Ammon's horn (tissue), 1 donor: Measurements from ENCODE around the gene CDK12.

Experiments used
- DNase-seq: peaks from one replicate; pipeline ENCODE4 v3.0.0-alpha.2; 2016; ENCODE audit warnings: low spot score

Gene CDK12

DNA sequence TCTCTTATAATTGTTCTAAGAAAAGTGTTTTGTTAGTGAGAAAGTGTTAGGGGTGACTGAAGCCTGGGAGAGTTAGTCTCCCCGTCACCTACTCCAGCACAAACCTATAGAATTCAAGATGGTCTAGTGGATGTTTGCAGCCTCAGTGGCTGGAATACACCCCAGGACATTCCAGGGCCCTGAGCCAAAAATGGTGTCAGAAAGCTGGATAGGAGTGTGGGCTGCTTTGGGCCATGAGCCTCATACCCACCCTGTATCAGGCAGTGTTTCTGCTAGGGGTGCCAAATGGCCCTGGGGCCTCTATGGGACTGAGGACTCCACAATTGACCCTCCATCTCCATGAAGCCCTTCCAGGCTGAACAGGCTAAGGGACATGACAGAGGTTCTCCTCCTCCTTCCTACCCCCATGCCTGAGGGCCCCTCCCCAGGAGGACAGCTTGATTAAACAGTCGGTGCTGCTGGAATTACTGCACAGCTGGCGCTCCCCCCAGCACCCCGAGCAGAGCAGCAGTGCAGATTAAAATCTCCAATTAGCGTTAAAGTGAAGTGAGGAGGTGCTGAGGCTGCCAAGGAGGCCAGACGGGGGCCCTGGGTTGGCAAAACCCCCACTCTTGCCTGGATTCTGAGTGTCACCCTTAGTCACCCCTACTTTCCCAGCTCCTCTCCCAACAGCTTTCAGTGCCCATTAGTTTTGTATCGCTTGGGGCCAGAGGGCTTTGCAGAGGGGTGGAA, 87.4 kb downstream of the CDK12 start:
- no peak for DNase-seq

DNA sequence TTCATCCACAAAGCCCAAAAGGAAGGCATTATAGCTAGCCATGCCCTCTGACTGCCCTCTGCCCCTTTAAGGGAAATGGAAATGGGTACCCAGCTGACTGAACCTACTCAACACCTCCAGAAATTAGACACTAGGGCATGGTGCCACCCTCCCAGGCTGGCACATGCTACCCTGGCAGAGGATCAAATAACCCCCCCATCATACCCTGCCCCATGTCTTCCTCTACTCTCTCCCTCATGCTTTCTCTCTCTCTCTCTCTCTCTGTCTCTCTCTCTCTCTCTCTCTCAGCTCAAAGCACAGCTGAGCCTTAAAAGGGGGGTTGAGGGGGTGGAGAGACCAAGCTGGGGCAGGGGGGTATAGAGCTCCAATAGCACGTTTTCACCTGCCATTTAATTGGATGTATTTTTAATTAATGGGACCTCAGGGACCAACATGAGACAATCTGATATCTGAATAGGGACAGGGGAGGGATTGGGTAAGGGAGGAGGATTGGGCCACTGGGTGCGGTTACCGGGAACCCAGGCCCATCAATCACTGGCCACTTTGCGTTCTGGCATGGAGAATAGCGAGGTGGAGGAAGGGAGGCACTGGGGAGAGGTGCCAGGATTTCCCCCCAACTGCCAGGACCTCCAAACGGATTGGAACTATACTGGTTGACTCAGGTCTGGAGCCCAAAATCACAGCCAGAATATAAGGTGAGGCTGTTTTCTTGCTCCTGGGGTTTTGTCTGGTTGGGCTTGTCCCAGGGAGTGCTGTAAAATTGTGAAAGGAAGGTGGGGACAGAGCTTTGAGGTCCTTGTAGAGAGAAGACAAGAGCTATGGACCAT, 88.7 kb downstream of the CDK12 start:
- no peak for DNase-seq

DNA sequence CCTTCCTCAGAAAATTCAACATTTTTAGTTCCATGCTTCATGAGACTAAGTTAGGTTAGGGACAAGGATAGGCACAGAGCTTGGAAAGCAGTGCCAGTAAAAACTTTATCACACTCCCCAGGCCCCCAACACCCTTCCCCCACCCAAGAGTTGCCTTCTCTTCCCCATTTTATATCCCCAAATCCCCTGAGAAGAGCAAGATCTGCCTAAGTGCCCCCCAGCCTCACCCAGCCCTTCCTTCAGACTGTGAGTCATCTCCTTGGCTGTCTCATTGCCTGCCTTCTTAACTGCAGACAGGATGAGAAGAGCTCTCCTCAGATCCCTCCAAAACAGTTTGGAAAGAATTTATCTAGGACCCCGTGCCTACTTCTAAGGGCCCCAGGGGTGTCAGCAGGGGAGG, 90.6 kb downstream of the CDK12 start:
- DNase-seq, result no peak

DNA sequence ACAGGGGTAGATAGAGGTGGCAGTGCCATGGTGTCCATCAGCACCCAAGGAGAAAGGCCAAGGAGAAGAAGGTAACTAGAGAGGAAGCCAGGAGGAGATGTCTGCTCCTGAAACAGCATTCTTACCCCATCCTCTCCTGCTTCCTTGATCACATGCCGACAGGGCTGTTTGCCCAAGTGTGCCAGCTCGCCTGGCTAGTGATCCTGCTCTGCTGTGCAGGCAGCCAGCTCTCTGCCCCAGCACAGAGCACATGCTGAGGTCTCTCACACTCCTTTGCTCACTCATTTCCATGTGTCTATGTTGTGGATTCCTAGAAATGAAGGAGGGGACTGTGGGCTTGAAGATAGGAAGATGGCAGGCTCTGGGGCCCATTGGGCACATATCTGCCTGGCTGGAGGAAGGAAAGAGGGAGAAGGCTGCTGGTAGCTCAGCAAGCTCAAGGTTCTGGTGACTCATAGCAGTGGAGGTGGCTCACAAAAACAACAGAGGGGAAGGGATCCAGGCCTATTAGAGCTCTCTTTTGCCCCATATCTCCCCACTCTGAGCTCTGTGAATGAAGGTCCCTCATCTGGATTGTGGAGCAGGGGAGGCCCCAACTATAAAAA, 92.2 kb downstream of the CDK12 start:
- DNase-seq, result peak; percentile 36

DNA sequence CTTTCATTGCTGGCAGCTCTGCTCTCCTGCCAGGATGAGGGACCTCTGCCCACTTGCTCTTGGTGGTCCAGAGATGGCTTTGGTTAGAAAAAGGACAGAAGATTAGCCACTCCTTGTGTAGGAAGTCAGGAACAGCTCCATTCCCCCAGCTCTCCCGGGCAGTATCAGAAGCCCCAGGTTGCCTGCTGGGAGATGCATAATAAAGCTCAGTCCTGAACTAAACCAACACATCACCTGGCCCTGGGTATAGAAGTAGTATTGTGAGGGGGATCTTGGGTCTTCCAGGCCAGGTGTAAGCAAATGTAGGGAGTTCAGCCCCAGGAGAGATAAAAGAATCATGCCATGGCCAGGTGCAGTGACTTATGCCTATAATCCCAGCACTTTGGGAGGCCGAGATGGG, 94.1 kb downstream of the CDK12 start:
- DNase-seq, result no peak

DNA sequence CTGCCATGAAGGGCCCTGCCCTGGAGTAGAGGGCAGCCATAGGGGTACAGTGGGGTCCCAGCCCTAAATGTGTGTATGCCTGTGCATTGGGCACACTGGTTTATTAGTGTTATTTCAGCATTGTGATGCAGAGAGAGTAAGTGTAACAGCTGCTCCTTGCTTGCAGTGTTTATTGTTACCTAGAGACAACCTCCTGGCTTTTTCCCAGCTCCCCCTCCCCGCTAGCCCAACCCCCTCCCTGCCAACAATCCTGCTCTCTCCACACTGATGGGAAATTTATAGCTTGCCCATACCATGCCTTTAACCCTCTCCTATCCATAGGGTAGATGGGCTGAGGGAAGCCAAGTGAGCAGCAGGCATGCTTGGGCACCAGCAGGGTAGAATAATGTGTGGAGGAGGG, 95.1 kb downstream of the CDK12 start:
- DNase-seq, result no peak

DNA sequence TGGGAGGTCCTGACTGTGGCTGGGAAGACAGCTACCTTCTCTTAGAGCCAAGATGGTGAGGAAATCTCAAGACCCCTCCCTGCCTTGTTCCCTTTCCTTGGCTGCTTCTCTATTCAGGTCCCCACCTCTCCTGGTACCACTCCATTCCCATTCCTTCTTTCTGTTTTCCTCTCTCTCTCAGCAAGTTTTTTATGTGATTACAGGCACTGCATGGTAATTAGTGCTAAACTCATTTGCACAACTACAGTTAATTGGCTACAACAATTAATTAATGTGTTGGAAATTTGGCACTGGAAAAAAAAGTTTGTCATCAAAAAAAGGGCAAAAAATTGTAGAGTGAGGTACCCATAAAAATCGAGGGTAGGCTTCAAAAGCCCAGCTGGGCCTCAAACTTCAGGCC, 101.1 kb downstream of the CDK12 start:
- DNase-seq, result no peak

DNA sequence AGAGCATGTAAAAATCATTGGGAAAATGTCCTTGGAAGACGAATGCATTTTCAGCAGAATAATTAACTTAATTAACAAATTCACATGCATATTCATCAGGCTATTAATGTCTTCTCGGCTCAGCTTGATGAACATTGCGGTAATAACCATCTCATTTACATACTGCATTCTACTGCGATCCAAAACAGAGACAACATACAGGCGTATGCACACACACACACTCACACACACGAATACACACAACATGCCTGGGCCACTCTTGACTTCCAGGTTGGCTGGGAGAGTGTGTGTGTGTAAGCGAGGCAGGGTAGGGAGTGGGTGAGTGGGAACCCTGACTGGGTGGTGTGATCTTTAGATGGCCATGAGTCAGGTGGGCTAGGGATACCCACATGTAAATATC, 101.7 kb downstream of the CDK12 start:
- DNase-seq, result no peak

DNA sequence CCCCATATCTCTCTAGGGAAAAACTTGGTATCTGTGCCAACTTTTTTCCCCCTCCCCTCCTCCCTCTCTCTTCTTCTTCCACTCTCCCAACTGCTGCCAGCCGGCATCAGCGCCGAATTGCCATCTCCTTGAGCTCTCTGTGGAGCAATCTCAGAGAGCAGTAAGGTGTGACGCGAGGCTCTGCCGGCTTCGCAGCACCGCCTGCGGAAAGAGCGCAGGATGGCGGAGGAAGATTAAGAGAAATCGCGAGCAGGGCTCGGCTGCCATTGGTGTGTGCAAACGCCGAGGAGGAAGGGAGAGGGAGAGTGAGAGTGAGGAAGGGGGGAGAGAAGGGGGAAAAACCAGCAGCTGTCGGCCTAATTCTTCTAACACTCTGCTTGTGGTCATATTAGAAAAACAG, 102.2 kb downstream of the CDK12 start:
- peak; percentile 39 for DNase-seq

DNA sequence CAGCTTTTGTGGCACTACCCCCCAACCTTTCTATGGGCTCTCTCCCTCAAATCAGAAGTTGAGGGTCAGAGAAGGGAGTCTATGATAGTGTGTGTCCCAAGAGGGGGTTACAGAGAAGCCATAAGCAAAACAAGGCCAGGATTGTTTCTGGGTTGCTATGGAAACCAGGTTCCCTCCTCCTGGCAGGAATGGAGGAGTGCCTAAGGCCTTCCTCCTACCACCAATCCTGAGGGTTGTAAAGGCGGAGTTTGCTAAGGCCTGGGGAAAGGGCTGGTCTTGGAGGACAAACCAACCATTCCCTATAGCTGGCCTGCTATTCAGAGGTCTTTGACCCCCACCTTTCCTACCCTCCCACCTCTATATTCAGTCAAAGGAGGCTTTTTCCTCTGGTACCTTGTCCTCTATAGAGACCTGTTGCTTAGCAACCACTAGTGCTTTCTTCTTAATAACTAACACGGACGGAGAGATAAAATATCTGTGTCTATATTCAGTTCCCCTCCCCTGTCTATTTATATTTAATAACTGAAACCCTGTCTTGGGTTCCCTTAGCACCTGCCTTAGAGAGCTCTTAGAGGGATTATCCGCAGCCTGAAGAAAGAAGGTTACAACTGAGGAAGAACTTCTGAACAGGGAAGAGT, 103.0 kb downstream of the CDK12 start:
- no peak for DNase-seq

DNA sequence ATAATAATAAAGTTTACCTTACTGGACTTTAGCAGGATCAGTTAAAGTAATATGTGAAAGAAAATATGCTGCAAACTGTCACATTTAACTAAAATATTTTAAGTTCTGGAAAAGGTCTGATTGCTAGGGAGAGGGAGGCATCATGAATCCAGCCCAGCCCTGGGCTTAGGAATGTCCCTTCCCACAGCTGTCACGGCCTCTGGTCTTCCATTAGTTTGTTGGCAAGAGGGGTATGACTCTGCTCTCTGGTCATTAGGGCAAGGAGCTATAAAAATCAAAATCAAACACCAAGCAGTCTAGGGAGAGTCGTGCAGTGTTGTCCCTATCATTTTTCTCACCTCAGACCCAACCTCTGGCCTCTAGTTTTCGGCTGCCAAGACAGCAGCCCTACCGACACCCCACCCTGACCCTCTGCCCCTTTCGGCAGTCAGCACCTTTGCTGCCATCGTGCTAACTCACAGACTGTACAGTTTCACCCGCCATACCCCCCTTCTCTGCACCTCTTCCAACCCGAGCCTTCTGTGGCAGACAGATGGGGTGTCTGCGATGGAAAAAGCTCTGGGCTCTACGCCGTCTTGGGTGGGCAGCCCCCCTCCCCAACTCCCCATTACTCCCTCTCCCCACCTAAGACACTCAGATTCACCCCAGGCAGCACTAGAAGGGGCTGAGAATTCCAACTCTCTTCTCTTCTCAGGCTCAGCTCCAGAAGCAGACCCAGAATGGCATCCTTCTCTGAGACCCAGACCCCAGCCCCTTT, 105.0 kb downstream of the CDK12 start:
- no peak for DNase-seq

DNA sequence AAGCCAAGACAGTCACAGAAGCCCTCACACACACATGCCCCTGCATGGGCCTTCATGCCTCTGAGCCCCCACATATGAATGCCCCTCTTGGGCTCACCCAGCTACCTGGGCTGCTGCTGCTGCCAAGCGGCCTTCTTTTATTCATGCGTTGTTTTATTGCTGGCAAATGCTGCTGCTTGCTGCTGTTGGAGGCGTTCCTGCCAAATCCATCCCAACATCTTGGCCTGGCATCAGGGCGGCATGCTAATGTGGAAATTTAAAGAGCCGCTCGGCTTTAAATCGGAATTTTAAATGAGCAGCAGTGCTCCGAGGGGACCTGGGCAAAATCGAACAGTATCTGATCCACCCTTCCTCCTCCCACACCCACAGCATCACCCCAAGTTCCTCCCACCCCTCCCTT, 107.4 kb downstream of the CDK12 start:
- peak; percentile 42 for DNase-seq

DNA sequence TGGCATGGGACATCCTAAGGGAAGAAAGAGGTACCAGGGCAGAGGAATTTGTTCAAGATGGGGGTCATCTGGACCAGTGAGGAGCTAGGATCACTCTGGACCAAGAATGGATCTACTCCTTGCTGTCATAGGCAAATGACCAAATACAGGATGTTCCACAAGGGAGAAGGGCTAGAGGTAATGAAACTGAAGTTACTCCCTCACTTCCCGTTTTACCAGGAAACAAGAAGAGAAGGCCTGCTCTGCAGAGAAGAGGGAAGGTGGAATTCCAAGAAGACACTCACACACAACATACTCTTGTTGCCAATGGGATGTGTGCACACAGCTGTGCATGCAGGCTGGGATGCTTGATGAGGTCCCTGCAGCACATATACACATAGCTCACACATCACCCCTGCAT, 107.8 kb downstream of the CDK12 start:
- DNase-seq, result peak; percentile 27

DNA sequence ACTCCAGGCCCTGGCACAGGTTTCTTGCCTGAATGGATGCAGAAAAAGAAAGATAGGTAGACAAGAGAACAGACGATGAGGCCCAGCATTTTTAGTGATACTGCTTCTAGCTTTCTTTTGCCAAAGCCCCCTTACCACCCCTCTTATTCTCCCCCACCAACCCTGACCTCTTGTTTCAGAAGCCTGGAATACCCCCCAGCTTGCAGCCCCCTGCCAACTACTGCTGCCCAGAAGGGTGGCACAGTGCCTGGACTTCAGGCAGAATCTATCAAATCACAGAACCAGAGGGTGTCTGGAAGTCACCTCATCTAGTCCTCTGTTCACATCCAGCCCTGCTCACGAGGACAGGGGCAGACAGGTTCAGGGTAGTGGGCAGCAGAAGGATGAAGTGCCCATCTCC, 110.8 kb downstream of the CDK12 start:
- DNase-seq, result no peak

DNA sequence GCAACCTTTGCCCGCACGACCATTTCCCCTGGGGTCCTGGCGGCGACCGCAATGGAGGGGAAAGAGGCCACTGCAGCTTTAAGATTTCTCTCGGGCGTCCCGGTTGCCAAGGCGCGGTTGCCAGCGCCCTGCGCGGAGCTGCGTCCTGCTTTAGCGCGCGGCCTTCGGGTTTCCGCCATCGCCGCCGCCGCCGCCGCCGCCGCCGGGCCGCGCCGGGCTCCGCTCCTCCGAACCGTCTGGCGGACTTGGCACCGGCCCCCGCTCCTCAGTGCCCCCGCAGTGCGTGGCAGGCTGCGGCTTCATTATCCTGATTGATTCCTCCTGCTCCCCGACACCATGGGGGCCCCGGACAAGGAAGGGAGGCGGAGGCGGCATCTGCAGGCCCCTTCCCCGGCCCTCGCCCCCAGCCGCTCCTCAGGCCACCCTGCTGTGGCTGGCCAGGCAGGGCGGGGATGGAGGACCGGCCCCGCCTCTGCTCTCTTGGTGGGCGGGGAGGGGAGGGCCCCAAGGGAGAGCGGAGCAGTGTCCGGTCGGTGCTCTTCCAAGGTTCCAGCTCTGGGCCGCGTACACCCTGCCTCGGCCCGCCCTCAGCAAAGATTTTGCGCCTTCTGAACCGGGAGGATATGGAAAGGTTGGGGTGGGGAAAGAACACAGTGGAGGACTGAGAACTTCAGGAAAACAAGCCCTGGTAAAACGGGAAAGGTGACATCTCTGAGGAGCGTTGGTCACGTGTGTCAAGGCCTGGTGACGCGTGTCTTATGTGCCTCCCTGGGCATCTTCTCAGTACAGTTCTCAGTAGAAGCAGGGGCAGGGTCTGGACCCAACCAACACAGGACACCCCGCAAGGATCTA, 112.4 kb downstream of the CDK12 start:
- peak; percentile 54 for DNase-seq

DNA sequence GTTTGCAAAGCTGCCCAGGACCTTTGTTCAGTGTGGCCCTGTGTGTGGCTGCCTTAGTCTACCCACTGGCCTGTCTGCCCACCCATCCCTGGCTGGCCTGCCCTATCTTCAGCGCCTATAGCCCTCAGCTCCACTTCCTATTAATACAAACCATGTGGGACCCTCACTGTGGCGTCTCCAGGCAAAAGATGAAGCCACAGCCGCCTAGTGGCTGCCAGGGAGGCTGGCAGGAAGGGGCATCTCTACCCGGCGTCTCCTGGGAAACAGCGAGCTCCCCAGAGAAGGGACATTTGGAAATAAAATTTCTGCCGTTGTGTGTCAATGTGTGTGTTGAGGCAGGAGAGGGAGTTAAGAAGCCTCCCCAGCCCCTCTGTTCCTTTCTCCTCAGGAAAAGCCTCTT, 114.9 kb downstream of the CDK12 start:
- DNase-seq, result peak; percentile 58

DNA sequence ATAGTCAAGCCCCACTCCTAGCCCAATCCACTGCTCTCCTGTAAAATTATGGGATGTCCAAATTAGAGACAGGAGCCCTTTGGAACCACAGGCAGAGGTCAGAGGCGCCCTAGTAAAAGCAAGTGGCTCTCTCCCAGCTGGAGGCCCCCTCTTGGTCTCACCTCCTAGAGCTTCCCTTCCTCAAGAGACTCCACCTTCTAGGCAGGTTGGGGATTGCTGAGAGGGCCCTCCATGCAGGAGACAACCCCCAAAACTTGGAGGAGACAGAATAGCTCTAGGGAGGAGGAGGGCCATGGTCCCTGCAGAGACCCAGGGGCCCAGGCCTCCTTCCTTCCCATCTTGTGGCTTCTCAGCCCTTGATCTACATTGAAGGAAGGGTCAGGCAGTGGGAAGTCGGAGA, 117.0 kb downstream of the CDK12 start:
- no peak for DNase-seq

DNA sequence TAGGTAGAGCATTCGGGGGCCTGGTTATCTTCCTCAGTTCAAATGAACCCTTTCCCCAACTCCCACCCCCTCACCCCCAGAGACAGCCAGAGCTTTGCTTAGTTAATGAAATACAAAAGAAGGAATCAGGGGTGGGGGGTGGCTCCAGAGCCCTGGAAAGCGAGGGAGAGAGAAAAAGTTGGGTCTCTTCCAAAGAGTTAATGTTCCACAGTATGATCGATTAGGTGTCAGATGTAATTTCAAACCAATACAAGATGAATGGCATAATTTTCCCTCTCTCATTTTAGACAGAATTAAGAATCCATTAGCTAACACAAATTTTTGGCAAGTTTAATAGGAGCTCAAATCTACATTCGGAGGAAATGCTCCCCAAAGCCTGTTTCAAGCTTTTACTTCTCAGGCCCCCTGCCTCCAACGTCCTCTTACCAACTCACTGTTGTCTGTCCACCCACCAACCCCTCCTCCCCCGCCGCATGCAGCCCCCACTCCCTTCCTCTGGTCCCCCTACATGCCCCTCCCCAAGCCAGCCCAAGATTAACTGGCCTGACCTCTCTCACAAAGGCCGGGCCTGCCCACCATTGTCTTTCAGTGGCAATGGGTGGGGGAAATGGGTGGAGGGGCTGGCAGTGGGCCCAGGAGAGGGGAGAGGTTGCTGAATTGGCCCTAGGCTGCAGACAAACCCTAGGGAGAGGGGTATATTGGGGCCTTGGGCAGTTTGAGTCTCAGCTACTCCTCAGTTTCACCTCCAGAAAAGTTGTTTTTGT, 118.2 kb downstream of the CDK12 start:
- DNase-seq, result no peak

DNA sequence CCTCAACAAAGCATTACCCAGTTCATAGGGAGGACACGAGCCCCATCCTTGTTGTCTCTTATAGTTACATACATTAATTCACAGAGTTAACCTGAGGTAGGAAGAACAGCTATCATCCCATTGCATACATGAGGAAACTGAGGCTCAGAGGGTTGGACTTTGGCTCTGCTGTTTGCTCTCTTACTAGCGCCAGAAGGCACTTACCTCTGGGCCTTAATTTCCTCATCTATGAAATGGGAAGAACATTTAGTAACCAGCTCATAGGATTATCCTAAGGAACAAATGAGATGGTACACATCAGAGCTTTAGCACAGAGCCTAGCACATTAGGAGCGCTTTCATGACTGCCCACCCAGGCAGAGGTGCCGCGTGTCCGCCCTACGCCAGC, 118.8 kb downstream of the CDK12 start:
- DNase-seq, result no peak

DNA sequence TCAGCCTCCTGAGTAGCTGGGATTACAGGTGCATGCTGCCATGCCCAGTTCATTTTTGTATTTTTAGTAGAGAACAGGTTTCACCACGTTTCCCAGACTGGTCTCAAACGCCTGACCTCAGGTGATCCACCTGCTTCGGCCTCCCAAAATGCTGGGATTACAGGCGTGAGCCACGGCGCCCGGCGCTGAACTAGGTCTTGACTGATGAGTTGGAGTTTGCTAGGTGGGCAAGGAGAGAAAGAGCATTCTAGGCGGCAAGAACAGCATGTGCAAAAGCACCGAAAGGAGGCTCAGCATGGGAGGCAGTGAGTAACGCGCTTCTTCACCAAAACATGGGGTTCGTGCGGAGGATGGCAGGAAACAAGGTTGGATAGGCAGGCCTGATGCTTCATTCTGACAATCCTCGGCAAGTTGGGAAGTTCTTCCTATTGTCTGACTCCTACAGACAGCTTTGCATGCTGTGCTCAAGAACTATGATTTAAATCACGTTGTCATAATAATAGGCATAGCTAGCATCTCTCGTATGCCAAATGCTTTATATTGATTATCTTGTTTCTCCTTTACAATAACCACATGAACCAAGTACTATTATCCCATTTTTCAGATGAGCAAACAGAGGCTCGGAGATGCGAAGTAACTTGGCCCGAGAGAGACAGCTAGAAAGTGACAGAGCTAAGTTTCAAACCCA, 119.9 kb downstream of the CDK12 start:
- no peak for DNase-seq
